HCT116 (cell line): ENCODE measurements around the gene BACH1. TPM values are rescaled to one million over a fixed set of nuclear protein-coding genes. Genes with fewer than 3 reads are reported as not detected.
"Not testable (repeated sequence)": the region's sequence is repeated elsewhere in the genome, so short reads cannot be mapped to it uniquely, and the experiment has no call there.

Experiments used
- ATAC-seq: fragments of 200-7000 bp; cut with Tn5 transposase; 2 replicates; pipeline ENCODE4 v1.9.1; 2020; ENCODE audit warnings: mild to moderate bottlenecking, moderate library complexity
- BruUV-seq: library from RNA; stranded (reverse); fragments of 400-500 nt; replicated peaks from 2 replicates; lab custom pipeline; 2021; lab: Mats Ljungman, UMichigan
- CTCF ChIA-PET: fragments of 300-600 bp; sonication (Branson Sonifier 250); formaldehyde crosslinking; loops from one replicate; lab custom pipeline; 2021; ENCODE audit warnings: antibody characterized with exemption; lab: Charles Lee
- POLR2A ChIA-PET: fragments of 300-600, 350-600 bp; sonication (Branson Sonifier 250); formaldehyde crosslinking; loops from one replicate; lab custom pipeline; 2021; ENCODE audit warnings: antibody characterized with exemption; lab: Charles Lee
- RAD21 ChIA-PET, 2 experiments: fragments of 300-600 bp; sonication (Branson Sonifier 250); formaldehyde crosslinking; loops; one replicate each; lab custom pipeline; 2023; ENCODE audit warnings: low total read pairs in 2 of 2; ENCODE audit not compliant: uncharacterized antibody in 2 of 2, unreplicated experiment in 2 of 2, low non-redundant PET in 1 of 2; lab: Charles Lee
- DNase-seq: peaks from one replicate; pipeline ENCODE4 v3.0.0-alpha.2; 2010; ENCODE audit warnings: low read depth, low spot score
- H2AFZ ChIP-seq: fragments of 200-600 bp; shearing (Covaris generic), sonication (generic); 2 replicates; pipeline ENCODE4 v1.6.1; 2017; ENCODE audit warnings: low read depth, mixed run types, mixed read lengths, antibody characterized with exemption, low read length; ENCODE audit not compliant: poor library complexity, severe bottlenecking
- H3K27ac ChIP-seq: 2 replicates; pipeline ENCODE4 v1.5.1; 2012; ENCODE audit warnings: low read depth, low read length
- H3K27me3 ChIP-seq: fragments of 200-600 bp; sonication (generic); 2 replicates; pipeline ENCODE4 v1.6.1; 2016; ENCODE audit warnings: mixed run types, low read length, mixed read lengths; ENCODE audit not compliant: insufficient read depth
- H3K36me3 ChIP-seq, 2 experiments: fragments of 200-500 bp in 1 of 2; fragments of 200-600 bp in 1 of 2; sonication (Bioruptor generic) in 1 of 2; sonication (generic) in 1 of 2; 2 replicates each; pipeline versions ENCODE4 v1.5.1 to v1.6.1; 2014 to 2016; ENCODE audit warnings: low read length in 2 of 2, inconsistent platforms in 1 of 2, mixed read lengths in 1 of 2, mixed run types in 1 of 2; ENCODE audit not compliant: insufficient read depth in 2 of 2, control insufficient read depth in 1 of 2
- H3K4me1 ChIP-seq, 2 experiments: fragments of 200-600 bp in 1 of 2; sonication (generic) in 1 of 2; 2 replicates each; pipeline versions ENCODE4 v1.5.1 to v1.6.1; 2012 to 2017; ENCODE audit warnings: low read length in 2 of 2, inconsistent platforms in 1 of 2, mild to moderate bottlenecking in 1 of 2, mixed read lengths in 1 of 2, mixed run types in 1 of 2, moderate library complexity in 1 of 2; ENCODE audit not compliant: insufficient read depth in 2 of 2, control insufficient read depth in 1 of 2
- H3K4me2 ChIP-seq: fragments of 200-600 bp; sonication (generic); 2 replicates; pipeline ENCODE4 v1.6.1; 2017; ENCODE audit warnings: mixed run types, low read length, mixed read lengths
- H3K4me3 ChIP-seq, 2 experiments: fragments of 200-600 bp in 1 of 2; sonication (generic) in 1 of 2; replicated peaks in 1 of 2; 2 replicates each; pipeline ENCODE4 v1.5.1; 2011 to 2016; ENCODE audit warnings: low read length in 2 of 2, control low read depth in 1 of 2, low read depth in 1 of 2, mild to moderate bottlenecking in 1 of 2, mixed read lengths in 1 of 2, mixed run types in 1 of 2
- H3K79me2 ChIP-seq: fragments of 200-600 bp; sonication (generic); 2 replicates; pipeline ENCODE4 v1.6.1; 2017; ENCODE audit warnings: mild to moderate bottlenecking, mixed run types, low read length, moderate library complexity, mixed read lengths; ENCODE audit not compliant: insufficient read depth
- H3K9ac ChIP-seq: fragments of 200-600 bp; sonication (generic); 2 replicates; pipeline ENCODE4 v1.6.1; 2016; ENCODE audit warnings: low read length, mixed read lengths
- H3K9me2 ChIP-seq: fragments of 200-600 bp; sonication (generic), shearing (Covaris generic); 2 replicates; pipeline ENCODE4 v1.6.1; 2017; ENCODE audit warnings: mixed run types, mild to moderate bottlenecking, moderate library complexity; ENCODE audit not compliant: insufficient read depth
- H3K9me3 ChIP-seq, 2 experiments: fragments of 200-500 bp in 1 of 2; fragments of 200-600 bp in 1 of 2; sonication (Bioruptor generic) in 1 of 2; sonication (generic) in 1 of 2; 2 replicates each; pipeline ENCODE4 v1.6.1; 2014 to 2017; ENCODE audit warnings: low read length in 2 of 2, mixed read lengths in 2 of 2, inconsistent platforms in 1 of 2, low read depth in 1 of 2, mild to moderate bottlenecking in 1 of 2, mixed run types in 1 of 2, moderate library complexity in 1 of 2; ENCODE audit not compliant: control insufficient read depth in 1 of 2, insufficient read depth in 1 of 2
- H4K20me1 ChIP-seq: fragments of 200-600 bp; sonication (generic), shearing (Covaris generic); 2 replicates; pipeline ENCODE4 v1.6.1; 2017; ENCODE audit warnings: mixed run types, mild to moderate bottlenecking, moderate library complexity; ENCODE audit not compliant: insufficient read depth
- EGR1 ChIP-seq: IDR thresholded peaks from 2 replicates; pipeline ENCODE4 v1.6.1; 2012; ENCODE audit warnings: low read depth
- MAX ChIP-seq: IDR thresholded peaks from 2 replicates; pipeline ENCODE4 v1.6.1; 2012
- SRF ChIP-seq: IDR thresholded peaks from 2 replicates; pipeline ENCODE4 v1.6.1; 2012; ENCODE audit warnings: low read depth
- intact Hi-C: fragments of 100-400 bp; cut with micrococcal nuclease; formaldehyde crosslinking; loops from 2 replicates; pipeline ENCODE4 v1.10.0; 2022
- total RNA-seq: library from RNA; stranded (reverse); gene quantifications from one replicate; pipeline ENCODE4 v1.2.1, GENCODE V29; 2021; ENCODE audit not compliant: unreplicated experiment

BACH1 gene
- total RNA-seq, 1 experiment from 2014 or later, result 28.4 TPM

GRCh38 chr21:29350246-29350779, 51.6 kb downstream of the BACH1 start:
- no peaks in the 10 kb centered on the region for H4K20me1 ChIP-seq
- no peak overlapping the region for H3K9ac ChIP-seq
- POLR2A ChIA-PET, result no interaction called here
- no peaks in the 10 kb centered on the region for H3K36me3 ChIP-seq
- DNase-seq, result no peak
- no peak overlapping the region for H3K27ac ChIP-seq
- BruUV-seq, result no TSS peak
- H3K4me2 ChIP-seq, result no peak overlapping the region
- RAD21 ChIA-PET, result interaction anchor here in 1 of 2 experiments (2.2 kb wide), 1 partner anchor 186 kb away, joined by 5 read pairs; no protein-coding TSS in a partner anchor
- no peak overlapping the region for H3K4me3 ChIP-seq
- TF ChIP-seq EGR1 (no peak), SRF (no peak)
- TF ChIP-seq, all 23 proteins: peak for 0
- H3K27me3 ChIP-seq, result no peaks in the 10 kb centered on the region
- intact Hi-C loops, result no loop called here
- H3K4me1 ChIP-seq, result no peaks in the 10 kb centered on the region
- H3K9me2 ChIP-seq, result no peaks in the 10 kb centered on the region
- H3K9me3 ChIP-seq, result peaks cover 0 to 10% of the 10 kb centered on the region in 2 experiments; a peak in 1 of 4 replicates
- no peaks in the 10 kb centered on the region for H3K79me2 ChIP-seq
- CTCF ChIA-PET, result interaction anchor here (1.5 kb wide), 1 partner anchor 8 kb away, joined by 3 read pairs; no protein-coding TSS in a partner anchor
- no peak overlapping the region for H2AFZ ChIP-seq
- ATAC-seq, result no peak

GRCh38 chr21:29351691-29352090, 53.0 kb downstream of the BACH1 start:
- H2AFZ ChIP-seq, result no peak overlapping the region
- no peaks in the 10 kb centered on the region for H4K20me1 ChIP-seq
- ChIA-PET RAD21 (no interaction called here), POLR2A (no interaction called here), CTCF (interaction anchor here (1.5 kb wide), 1 partner anchor 10 kb away, joined by 3 read pairs; no protein-coding TSS in a partner anchor)
- no peak overlapping the region for H3K4me2 ChIP-seq
- no TSS peak for BruUV-seq
- no peaks in the 10 kb centered on the region for H3K27me3 ChIP-seq
- ATAC-seq, result no peak
- peaks cover 0 to 10% of the 10 kb centered on the region in 2 experiments; a peak in 1 of 4 replicates for H3K9me3 ChIP-seq
- TF ChIP-seq MAX, result no peak
- H3K79me2 ChIP-seq, result no peaks in the 10 kb centered on the region
- H3K4me3 ChIP-seq, result no peak overlapping the region
- H3K36me3 ChIP-seq, result no peaks in the 10 kb centered on the region
- H3K9ac ChIP-seq, result no peak overlapping the region
- no peak for DNase-seq
- H3K9me2 ChIP-seq, result no peaks in the 10 kb centered on the region
- intact Hi-C loops, result no loop called here
- H3K27ac ChIP-seq, result no peak overlapping the region
- no peaks in the 10 kb centered on the region for H3K4me1 ChIP-seq

GRCh38 chr21:29355043-29355710, 56.5 kb downstream of the BACH1 start:
- POLR2A ChIA-PET, H3K9me2 ChIP-seq, RAD21 ChIA-PET, H3K9me3 ChIP-seq, H2AFZ ChIP-seq, H3K27ac ChIP-seq, CTCF ChIA-PET, H3K9ac ChIP-seq, intact Hi-C loops, H3K36me3 ChIP-seq, H3K4me1 ChIP-seq, H3K79me2 ChIP-seq, H3K4me3 ChIP-seq, H3K27me3 ChIP-seq, ATAC-seq, BruUV-seq, H3K4me2 ChIP-seq, H4K20me1 ChIP-seq, DNase-seq: not testable (repeated sequence)

- H3K4me3 ChIP-seq, CTCF ChIA-PET, H3K9me2 ChIP-seq, intact Hi-C loops, H3K27ac ChIP-seq, H2AFZ ChIP-seq, H3K9me3 ChIP-seq, H3K79me2 ChIP-seq, POLR2A ChIA-PET, RAD21 ChIA-PET, ATAC-seq, H3K36me3 ChIP-seq, DNase-seq, H3K4me2 ChIP-seq, BruUV-seq, H3K4me1 ChIP-seq, H4K20me1 ChIP-seq, H3K27me3 ChIP-seq, H3K9ac ChIP-seq: not testable (repeated sequence)
These were observed 57.6 kb downstream of the BACH1 start for GRCh38 chr21:29356291-29356690.
